HL-60/S4 treated with phorbol 12-myristate 13-acetate at 8.2 ng/mL for 4 days and 3 days (cell line): ENCODE results near the gene CDK16.
"Not testable (repeated sequence)": the region's sequence is repeated elsewhere in the genome, so short reads cannot be mapped to it uniquely, and the experiment has no call there.

ENCODE experiments used
- in situ Hi-C: fragments of 300-500 bp; cut with MboI; formaldehyde crosslinking; loops from 2 replicates; pipeline ENCODE4 v1.15.0; 2022; ENCODE audit warnings: low sequenced_read_pairs

CDK16 gene

GRCh38 chrX:47241201-47242011 lies 22.9 kb downstream of the CDK16 start:
- in situ Hi-C loops, result no loop called here

DNA sequence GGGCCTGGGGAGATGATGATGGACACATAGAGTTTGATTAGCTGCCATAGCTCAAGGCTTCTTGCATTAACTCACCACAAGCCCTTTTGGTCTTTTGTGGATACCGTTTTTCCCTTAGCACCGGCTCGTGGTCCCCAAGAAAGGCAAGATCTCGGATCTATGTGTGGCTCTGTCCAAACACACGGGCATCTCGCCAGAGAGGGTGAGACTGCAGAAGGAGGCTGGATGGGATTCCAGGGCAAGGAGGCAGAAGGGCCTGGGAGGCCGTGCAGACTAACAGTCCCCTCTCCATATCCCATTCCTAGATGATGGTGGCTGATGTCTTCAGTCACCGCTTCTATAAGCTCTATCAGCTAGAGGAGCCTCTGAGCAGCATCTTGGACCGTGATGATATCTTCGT lies 23.8 kb downstream of the CDK16 start:
- in situ Hi-C loops, result no loop called here

DNA sequence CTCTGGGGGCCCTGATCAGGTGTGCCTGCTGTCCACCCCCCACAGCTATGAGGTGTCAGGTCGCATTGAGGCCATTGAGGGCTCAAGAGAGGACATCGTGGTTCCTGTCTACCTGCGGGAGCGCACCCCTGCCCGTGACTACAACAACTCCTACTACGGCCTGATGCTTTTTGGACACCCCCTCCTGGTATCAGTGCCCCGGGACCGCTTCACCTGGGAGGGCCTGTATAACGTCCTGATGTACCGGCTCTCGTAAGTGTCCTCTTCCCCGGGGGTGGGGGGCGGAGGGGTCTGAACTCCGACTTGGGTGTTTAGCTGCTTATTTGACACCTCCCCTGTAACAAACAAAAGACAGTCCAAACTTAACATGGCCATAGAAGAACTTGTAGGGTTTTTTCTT lies 24.9 kb downstream of the CDK16 start:
- in situ Hi-C loops, result no loop called here

DNA sequence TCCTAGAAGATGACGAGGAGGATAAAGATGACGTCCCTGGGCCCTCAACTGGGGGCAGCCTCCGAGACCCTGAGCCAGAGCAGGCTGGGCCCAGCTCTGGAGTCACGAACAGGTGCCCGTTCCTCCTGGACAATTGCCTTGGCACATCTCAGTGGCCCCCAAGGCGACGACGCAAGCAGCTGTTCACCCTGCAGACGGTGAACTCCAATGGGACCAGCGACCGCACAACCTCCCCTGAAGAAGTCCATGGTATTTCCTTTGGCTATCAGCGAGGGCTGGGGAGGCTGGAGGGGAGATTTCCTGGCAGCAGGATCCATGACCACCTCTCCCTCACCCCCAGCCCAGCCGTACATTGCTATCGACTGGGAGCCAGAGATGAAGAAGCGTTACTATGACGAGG lies 26.2 kb downstream of the CDK16 start:
- in situ Hi-C loops, result no loop called here

GRCh38 chrX:47245156-47245555 lies 26.7 kb downstream of the CDK16 start:
- in situ Hi-C loops, result no loop called here

DNA sequence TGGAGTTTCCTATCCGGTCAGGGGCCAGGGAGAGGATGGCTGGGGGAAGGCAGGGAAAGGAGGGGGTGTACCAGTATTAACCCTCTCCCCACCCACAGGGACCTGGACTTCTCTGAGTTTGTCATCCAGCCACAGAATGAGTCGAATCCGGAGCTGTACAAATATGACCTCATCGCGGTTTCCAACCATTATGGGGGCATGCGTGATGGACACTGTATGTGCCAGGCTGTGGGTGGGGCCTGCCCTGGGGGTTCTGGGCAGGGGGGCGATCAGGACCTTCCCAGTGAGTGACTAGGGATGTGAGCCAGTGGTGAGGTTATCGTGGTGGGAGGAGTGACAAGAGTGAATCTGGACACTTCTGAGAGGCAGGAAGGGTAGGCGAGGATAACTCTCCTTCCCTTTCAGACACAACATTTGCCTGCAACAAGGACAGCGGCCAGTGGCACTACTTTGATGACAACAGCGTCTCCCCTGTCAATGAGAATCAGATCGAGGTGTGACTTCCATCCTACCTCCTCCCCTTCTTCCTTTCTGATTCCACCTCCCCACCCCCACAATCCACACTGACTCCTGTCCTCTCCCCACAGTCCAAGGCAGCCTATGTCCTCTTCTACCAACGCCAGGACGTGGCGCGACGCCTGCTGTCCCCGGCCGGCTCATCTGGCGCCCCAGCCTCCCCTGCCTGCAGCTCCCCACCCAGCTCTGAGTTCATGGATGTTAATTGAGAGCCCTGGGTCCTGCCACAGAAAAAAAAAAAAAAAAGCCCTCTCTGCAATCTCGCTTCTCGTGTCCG lies 28.9 kb downstream of the CDK16 start:
- in situ Hi-C loops, result no loop called here

GRCh38 chrX:47247999-47248320 lies 29.5 kb downstream of the CDK16 start:
- in situ Hi-C loops, result no loop called here

DNA sequence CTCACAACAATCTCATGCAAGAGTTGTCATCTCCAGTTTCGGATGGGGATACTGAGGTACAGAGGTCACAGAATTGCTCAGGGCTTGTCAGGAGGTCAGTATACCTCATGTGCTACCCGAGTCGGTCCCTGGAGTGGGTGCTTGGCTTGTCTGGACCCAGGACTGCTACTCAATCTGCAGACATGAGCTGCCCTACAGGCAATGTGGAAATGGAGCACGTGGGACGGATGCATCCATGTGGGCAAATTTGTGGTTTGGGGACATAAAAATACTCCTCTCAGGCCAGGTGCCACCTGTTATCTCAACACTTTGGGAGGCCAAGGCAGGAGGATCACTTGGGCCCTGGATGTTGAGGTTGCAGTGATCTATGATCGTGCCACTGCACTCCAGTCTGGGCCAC lies 30.1 kb downstream of the CDK16 start:
- in situ Hi-C loops, result no loop called here

GRCh38 chrX:47250017-47250347 lies 31.5 kb downstream of the CDK16 start:
- in situ Hi-C loops, result no loop called here

DNA sequence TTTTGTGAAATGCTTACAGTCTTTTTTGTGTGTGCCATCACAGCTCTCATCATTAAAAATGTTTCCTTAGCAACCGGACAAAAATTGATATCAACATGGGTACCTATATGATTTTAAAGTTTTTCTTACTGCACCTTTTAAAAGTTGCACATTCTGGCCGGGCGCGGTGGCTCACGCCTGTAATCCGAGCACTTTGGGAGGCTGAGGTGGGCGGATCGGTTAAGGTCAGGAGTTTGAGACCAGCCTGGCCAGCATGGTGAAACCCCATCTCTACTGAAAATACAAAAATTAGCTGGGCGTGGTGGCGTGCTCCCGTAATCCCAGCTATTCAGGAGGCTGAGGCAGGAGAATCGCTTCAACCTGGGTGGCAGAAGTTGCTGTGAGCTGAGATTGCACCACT lies 39.1 kb downstream of the CDK16 start:
- in situ Hi-C loops, result not testable (repeated sequence)

DNA sequence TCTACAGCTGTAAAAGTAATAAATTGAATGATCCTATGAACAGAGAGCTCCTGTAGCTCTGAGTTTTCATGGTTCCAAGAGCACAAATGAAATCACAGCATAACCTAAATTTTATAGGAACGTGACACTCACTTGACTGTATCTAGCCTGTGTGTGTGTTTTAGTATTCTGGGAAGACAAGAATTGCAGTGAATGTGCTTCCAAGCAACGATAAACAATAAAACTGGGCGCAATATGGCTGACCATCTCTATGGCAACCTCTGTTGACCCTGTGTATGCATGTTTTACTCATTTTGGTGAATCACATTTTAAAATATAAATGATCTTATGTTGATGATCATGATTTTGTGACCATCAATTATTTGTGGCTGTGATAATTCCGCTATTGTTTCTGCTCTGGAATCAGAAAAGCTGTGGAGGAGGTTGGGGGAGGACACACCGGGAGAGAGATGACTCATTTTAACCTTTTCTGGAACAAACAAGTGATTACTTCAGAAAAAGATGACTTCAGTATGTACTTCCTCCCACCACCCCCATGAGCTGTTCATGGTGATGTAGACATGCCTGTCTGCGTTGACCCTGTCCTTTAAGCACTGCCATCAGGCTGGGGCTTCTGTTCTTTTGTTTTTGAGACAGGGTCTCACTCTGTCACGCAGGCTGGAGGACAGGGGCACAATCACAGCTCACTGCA lies 46.1 kb downstream of the CDK16 start:
- in situ Hi-C loops, result no loop called here

DNA sequence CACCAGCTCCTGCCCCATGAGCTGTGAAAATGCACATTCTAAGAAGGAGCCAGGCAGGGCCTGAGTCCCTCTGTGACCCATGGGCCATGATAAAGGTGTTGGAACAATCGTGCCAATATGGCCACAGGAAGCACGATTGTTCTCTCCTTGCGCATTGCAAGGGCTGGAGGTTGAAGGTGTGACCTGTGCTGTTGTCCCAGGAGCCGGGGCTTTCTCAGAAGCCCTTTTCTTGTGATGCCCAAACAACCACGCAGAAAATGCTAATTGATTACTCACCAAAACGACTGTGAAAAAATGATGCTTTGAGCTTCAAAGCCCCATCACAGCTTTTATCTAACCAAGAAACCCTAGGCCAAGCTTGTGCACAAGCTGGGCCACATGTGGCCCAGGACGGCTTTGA lies 48.2 kb downstream of the CDK16 start:
- in situ Hi-C loops, result no loop called here

DNA sequence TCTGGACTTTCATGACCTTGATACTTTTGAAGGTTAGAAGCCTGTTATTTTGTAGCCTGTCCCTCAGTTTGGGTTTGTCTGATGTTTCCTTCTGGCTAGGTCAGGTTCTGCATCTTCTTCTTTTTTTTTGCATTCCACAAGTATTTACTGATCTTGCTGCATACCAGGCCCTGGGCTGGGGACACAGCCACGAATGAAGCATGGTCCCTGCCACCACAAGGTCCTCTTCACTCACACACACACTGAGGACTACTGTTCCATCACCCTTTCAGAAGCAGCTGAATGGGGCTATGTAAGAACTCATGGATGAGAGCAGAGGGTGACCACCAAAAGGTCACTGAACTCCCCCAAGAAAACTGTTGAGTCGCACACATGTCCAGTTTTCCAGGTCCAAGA lies 53.5 kb downstream of the CDK16 start:
- in situ Hi-C loops, result no loop called here

- in situ Hi-C loops, result no loop called here
These were observed 54.7 kb downstream of the CDK16 start for GRCh38 chrX:47273011-47273730.

GRCh38 chrX:47278691-47279090 lies 60.2 kb downstream of the CDK16 start:
- in situ Hi-C loops, result no loop called here
